Activated naive CD8-positive, alpha-beta T cell treated with anti-CD3 and anti-CD28 coated beads, Interleukin-2, amount 50 U/mL, for 16 hours (primary cell): ENCODE results near the gene TPPP.
"Not testable (repeated sequence)": the region's sequence is repeated elsewhere in the genome, so short reads cannot be mapped to it uniquely, and the experiment has no call there.

Experiments
- DNase-seq: peaks from one replicate; pipeline ENCODE4 v3.0.0-alpha.2; 2020; ENCODE audit warnings: low read depth, low spot score

The TPPP gene

DNA sequence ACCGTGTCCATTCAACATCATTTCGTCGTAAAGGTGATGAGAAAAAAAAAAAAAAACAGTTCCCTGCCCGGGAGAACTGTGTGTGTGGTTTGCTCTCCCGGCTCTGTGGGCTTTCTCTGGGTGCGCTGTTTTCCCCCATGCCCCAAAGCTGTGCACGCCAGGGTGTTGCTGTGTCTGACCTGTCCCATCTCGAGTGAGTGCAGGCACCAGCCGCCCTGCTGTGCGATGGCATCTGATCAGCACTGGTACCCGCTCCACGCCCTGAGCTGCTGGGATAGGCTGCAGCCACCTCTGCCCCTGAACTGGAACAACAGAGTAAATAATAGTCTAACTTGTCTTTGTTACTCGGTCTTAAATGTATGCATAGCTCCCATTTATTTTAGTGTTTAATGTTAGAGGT is 47.7 kb downstream of the TPPP start:
- DNase-seq, result no peak

DNA sequence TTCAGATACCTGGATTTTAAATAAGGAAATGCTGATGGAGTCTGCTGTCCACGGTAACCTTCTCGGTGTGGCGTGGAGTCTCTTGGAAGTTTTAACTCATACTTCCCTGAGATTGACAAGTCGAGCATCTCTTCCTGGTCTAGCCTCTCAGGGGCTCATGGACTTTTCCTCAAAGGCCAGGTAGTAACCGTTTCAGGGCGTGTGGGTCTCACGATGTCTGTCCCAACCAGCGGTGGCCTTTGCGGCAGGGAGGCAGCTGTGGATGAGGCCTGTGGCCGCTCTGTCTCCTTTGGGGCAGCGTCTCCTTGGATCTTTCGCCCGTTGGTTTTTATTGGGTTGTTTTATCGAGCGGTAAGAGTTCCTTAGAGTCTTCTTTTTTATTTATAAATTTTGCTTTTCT is 48.2 kb downstream of the TPPP start:
- no peak for DNase-seq

DNA sequence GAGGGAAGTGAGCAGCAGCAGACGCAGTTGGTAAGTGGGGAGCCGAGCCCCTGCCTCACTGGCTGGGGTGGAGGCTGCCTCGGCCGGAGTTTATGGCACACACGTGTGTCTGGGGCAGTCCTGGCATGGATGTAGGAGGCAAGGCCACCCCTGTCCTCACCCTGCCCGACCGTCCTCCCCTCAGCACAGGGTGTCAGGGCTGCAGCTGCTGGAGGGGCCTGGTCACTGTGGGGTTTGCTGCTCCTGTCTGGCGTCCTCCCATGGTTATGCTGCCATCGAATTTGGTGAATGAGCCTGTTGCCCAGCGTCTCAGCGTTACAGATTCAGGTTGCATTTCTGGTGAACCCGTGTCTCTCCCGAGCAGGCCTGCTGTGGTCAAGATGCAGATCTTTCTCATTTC is 48.6 kb downstream of the TPPP start:
- DNase-seq, result no peak

DNA sequence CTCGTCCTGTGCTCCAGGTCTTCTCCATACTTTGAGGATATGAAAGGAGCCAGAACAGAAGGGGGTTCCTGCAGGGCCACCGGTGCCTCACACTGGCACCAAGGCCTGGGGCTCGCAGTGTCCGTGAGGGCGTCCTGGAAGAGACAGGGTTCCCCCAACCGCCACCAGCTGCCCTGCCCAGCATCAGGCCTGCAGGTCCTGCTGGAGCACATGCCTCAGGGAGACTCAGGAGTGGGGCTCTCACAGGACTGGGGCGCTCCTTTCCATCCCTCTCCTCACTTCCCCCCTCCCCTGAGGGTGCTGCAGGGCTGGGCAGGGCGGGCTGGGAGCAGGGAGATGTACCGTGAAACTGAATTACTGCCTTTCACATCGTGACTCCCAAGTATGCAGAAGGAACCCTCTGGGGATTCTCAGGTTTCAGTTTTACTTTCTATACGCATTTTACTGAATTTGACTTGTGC is 49.3 kb downstream of the TPPP start:
- no peak for DNase-seq

DNA sequence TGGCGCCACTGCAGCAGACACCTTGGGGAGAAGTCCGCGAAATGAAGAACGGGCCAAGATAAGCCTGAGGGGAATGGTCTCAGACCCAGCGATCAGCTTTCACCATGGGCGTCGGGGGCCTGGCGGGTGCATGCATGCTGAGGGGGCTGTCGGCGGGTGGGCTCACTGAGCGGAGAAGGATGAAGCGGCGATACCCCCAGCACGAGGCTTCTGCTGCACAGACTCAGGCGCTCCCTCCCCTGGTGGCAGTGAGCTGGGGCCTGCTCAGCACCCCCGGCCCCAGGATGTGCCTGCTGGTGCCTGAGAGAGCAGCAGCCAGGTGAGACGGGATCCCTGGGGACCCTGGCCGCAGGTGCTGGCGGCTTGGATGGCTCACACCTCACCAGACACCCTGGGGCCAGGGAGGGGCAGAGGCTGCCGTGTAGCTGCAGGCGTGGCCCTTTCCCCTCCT is 49.8 kb downstream of the TPPP start:
- no peak for DNase-seq

DNA sequence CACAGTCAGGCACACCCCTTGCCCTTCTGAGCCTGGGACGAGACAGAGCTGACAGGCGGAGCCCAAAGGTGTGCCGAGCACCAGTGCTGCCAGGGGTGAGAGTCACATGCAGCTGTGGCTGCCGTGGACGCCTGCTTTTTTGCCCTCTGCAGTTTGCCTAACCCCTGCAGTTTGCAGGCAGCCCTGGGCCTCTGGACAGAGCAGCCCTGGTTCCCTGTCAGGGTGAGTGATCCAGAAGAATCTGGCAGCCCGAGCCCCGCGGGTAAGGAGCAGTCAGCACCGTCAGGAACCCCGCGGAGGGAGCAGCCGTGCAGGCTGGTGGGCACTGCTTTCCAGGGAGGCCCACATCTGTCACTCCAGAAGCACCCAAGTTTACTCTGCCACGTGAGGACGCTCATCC is 50.7 kb downstream of the TPPP start:
- no peak for DNase-seq

DNA sequence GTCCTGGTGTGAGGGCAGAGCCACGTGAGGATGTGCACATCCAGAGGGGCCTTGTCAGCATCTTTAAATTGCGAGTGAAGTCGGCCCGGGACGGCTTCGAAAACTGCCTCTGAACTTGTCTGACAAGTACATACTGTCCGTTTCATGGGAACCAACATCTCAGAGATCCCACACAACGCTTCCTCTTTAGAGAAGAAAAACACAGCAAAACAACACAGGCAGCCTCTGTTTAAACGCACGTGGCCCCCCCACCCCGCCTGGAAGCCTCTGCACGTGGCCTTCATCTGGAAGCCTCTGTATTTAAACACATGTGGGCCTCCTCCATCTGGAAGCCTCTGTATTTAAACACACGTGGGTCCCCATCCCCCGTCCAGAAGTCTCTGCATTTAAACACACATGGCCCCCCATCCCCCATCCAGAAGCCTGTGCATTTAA is 51.8 kb downstream of the TPPP start:
- DNase-seq, result no peak

DNA sequence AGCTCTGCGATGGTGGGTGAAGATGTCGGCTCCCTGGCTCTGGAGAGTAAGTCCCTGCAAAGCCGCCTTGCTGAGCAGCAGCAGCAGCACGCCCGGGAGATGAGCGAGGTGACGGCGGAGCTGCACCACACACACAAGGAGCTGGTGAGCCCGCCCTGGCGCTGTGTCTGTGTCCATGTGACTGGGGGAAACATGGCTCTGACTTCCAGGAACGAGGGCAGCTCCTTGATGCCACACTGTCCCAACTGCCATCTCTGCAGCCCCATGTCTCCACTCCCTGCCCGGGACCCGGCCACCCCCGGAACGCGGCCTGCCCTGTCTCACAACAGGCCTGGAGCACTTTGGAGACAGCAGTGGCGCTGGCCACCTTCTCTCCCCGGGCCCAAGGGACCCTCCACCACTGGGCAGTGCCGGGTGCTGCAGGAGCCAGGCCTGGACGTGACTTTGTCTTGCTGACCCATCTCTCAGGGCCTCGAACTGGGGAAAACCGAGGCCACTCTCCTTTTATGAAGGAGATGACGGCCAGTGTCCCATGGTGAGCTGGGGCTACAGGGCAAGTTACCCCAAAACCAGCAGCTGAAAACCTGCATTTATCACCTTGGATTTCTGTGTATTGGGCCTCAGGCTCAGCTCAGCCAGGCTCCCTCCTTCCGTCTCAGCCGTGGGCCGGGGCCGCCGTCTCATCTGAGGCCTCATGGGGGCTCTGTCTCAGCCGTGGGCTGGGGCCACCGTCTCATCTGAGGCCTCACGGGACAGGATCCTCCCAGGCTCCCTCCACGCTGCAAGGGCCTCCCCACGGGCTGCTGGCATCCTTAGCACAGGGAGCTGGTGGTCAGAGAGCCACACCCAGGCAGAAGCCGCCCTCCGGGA is 52.5 kb downstream of the TPPP start:
- DNase-seq, result no peak

DNA sequence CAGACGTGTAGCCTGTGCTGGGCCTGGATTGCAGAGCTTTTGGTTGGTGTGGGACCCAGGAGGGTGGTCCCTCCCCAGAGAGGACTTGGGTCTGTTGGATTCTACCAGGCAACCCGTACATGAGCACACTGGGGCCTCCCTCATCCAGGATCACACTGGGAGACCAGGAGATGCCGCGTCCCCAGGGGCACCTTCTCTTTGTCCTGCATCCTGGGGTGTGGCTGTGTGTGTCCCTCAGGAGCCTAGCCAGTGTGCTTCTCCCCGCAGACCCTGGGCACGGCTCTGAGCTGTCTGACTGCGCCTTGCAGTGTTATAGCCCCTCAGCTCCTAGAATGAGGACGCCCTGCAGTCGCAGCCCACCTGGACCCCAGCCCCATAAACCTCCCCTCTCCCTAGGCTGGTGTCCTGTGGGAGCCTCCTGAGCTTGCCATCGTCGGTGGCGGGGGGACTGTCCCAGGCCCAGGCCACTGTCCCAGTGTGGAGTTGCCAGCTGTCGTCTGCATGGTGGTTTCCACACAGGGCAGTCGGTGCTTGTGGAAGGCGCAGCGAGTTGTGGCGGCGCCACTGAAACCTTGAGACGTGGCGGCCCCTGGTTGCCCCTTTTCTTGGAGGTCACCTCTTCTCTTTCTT is 53.5 kb downstream of the TPPP start:
- DNase-seq, result no peak

DNA sequence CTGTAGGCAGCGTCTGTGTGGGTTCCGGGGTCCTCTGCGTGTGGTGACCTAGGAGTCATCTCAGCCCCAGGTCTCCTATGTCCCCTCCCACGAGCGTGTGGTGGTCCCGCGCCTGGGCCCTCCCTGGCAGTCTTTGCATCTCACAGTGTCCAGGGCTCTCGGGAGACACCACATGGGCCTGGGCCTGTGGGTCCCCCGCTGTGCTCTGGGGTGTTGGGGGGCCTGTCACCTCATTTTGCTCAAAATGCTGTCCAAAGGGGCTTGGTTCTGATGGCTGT is 54.0 kb downstream of the TPPP start:
- no peak for DNase-seq

DNA sequence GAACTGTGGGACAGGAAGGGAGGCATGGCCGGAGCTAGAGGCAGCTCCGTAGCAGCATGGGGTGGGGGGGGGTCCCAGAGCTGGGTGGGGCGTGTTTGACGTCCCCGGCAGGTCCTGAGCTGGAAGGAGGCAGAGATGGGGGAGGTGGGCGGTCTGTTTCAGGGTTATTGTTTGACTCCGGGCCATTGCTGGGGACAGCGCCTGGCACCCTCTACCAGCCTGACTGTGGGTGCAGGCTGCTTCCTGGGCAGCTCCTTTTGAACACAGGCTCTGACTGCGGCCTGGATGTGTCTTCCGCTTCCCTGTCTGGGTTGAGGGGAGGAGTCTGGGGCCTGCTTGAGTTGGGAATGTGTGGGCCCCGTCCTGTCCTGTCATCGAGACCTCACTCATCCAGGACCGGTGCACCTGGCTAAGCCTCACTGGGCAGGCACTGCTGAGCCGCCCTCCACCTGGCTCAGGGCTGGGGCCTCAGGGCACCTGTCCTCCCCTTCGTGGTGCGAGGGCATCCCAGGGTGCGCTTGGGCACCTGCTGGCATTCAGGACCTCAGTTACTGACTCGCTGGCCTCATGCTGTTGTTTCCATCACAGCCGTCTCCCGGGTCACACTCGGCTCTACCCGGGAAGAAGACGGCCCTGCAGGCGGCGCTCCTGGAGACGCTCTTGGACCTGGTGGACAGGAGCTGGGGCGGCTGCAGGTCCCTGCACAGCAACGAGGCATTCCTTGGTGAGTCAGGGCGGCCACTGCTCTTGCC is 54.5 kb downstream of the TPPP start:
- DNase-seq, result no peak

DNA sequence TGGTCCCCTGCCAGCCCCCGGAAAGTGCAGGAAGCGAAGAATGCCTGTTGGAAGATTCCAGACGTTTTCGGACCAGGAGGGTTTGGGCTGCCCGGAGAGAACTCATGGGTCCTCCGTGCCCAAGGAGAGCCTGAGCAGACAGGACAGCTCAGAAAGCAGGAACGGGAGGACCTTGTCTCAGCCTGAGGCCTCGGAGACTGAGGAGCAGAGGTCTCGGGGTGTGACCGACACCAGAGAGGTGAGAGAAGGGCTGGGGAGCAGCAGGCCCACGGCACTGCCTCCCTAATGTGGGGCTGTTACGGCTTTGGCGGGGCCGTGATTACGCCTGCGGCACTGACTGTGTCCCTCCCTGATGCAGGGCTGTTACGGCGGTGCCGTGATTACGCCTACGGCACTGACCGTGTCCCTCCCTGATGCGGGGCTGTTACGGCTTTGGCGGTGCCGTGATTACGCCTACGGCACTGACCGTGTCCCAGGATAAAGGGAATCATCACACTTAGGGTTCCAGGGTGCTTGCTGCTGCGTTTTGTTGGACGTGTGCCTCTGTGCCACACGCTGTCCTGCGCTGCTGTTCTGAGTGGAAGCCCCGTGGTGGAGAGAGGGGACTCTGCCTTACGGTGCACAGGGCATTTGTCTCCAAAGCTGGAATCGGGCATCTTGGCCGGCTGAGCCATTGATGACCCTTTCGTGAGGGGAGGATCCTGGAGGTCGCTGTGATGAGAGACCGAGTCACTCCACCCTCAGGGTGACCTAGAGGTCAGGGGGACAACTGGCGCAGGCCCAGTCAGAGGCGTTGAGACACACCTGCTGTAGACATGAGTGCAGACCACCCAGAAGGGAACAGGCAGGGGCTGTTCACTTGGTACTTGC is 55.3 kb downstream of the TPPP start:
- no peak for DNase-seq

DNA sequence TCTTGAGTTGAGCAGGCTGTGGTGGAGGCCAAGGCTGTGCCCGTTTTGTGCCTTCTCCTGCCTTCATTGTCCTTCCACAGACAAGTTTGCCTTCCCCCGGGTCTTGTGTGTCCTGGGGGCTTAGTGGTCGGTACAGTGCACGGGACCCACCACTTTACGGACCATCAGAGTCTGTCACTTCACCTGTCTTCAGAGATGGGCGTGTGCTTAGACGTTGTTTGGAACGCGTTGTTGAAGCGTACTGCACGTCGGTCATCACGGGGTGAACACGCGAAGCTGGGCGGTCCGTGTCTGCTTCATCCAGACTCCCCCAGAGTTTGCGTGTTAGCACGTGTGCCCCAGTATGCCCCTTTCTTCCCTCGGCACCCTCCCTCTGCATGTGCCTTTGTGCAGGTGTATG is 56.2 kb downstream of the TPPP start:
- DNase-seq, result no peak

DNA sequence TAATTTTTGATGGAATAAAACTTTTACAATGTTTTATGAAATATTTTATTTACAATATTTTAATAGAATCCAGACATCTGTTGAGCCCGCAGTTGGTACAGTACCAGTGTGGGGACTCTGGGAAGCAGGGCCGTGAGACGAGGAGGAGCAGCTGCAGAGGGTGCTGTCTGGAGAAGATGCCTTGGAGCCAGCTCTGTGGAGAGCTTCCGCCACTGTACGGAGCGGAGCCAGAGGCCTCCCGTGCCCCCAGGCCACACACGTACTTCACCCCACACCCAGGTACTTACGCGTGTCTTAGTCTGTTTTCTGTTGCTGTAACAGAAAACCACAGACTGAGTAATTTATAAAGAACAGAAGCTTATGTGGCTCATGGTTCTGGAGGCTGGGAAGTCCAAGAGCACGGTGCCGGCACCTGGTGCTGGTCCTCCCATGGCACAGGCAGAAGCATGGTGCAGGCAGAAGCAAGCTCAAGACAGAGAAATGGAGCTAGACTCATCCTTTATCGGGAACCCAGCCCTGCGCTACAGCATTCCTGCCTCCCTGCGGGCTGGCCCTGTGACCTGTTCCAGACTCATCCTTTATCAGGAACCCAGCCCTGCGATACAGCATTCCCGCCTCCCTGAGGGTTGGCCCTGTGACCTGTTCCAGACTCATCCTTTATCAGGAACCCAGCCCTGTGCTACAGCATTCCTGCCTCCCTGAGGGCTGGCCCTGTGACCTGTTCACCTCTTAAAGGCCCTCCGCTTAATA is 57.7 kb downstream of the TPPP start:
- no peak for DNase-seq

DNA sequence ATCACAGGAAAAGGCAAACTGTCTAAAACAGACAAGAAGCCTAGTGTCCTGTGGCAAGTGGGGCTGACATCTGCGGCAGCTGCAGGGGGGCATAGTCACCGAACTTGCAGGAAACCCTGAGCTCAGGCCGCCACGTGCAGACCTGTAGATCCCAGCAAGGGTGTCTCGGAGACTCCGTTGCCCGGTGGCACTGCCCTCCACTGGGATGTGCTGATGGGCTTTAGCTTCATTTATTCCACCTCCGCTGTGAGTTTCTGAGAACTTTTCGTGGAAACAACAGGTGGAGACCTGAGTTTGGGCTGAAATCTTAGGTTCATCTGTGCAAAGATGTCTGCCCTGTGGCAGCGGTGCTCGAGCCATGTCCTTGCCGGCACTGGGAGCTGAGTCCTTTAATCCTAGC is 59.0 kb downstream of the TPPP start:
- no peak for DNase-seq

DNA sequence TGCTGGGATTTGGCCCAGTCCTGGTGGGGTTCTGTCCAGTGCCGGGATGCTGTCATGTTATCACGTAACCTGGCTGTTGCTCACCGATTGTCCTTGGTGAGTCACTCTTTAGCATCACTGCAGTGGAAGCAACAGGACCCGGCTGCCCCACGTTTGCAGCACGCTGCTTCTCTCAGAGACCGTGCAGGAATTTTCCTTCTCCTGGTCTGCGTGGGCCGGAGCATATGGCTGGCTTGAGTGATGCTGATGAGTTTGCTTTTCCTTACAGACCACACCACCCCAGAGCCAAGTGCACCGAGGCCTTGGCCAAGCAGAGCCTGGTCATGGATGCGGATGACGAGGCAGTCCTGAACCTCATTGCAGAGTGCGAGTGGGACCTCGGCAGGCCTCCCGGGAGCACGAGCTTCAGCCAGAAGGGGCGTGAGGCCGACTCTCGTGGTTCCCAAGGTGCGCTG is 59.6 kb downstream of the TPPP start:
- no peak for DNase-seq

DNA sequence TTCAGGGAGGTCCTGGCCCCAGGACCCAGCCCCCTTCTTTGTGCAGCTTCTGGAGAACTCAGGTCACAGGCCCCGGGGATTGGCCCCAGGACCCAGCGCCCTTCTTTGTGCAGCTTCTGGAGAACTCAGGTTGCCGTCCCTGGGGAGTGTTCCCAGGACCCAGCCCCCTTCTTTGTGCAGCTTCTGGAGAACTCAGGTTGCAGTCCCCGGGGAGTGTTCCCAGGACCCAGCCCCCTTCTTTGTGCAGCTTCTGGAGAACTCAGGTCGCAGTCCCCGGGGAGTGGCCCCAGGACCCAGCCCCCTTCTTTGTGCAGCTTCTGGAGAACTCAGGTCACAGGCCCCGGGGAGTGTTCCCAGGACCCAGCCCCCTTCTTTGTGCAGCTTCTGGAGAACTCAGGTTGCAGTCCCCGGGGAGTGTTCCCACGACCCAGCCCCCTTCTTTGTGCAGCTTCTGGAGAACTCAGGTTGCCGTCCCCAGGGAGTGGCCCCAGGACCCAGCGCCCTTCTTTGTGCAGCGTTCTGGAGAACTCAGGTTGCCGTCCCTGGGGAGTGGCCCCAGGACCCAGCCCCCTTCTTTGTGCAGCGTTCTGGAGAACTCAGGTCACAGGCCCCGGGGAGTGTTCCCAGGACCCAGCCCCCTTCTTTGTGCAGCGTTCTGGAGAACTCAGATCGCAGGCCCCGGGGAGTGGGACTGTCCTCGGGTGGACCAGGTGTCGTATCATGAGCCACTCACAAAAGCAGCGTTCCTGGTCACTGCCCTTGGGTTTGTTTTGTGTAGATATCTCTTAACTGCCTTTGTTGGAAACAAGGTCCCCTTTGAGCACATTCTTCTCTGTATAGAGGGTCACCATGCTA is 64.6 kb downstream of the TPPP start:
- not testable (repeated sequence) for DNase-seq

DNA sequence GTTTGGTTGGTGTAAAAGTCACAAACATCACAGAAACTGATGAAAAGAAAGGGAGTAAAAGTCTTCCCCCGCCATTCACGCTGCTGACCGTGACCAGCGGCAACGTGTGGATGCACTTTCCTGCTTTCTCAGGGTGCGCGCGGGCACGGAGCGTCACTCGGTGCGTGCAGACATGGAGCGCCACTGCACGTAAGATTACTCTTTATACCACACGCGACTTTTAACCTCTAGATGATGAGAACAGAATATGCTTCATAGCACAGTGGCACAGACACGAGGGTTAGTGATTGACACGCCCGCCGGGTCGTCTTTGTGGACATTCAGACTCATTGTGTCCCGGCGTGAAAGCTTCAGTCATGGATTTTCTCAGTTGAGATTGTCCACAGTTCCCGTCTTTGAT is 65.3 kb downstream of the TPPP start:
- DNase-seq, result no peak

DNA sequence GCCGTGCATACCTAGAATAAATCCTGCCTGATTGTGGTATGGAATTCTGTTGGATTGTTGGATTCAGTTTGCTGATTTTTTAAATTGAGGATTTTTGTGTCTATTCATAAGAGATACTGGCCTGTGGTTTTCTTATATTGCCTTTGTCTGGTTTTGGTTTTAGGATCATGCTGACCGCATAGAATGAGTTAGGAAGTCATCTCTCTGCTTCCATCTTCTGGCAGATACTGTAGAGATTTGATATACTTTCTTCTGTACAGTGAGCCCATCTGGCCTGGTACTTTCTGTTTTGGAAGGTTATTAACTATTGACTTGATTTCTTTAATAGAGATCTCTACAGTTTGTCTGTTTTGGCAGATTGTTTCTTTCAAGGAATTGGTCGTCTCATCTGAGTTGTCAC is 66.3 kb downstream of the TPPP start:
- no peak for DNase-seq

DNA sequence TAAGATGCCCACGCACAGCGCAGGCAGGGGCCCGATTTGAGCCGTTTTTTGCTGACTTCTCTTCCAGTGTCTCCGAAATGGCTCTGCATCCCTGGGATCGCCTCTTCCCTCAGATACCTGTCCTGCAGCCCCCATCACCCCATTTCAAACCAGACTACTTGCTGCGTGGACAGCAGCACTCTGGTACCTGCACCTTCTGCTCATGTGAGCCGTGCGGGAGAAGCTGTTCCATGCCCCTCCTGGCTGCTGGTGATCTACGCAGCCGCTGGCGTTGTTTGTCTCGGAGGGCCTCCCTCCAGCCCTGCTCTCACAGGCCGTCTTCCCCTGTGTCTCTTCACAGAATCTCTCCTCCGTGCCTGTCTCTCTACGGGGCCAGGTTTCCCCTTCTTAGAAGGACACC is 67.6 kb downstream of the TPPP start:
- DNase-seq, result no peak
